ENCODE data around the gene MEX3D. TPM values are rescaled to one million over a fixed set of nuclear protein-coding genes. Genes with fewer than 3 reads are reported as not detected.
"Not testable (repeated sequence)": the region's sequence is repeated elsewhere in the genome, so short reads cannot be mapped to it uniquely, and the experiment has no call there.

MEX3D gene
- polyA plus RNA-seq, 4 donors: 4.1 to 14.8 (median 8.7) TPM

DNA sequence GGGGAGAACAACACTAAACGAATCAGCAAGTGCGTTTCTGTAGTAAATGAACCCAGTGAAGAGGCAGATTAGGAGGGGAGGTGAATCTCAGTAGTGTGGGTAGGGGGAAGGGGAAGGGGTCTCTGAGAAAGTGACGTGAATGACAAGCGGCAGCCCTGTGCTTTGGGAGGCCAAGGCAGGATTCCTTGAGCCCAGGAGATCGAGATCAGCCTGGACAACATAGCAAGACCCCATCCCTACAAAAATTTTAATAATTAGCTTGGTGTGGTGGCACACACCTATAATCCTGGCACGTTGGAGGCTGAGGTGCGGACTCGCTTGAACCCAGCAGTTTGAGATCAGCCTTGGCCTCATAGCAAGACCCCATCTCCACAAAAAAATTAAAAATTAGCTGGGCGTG, 36.1 kb downstream of the MEX3D start:
- FAIRE-seq (no peak), DNase-seq (no peak)
- Histone ChIP-seq H3K4me1 (ENCODE audit: control insufficient read depth in 3 of 3, insufficient read depth in 2 of 3, low read depth in 1 of 3, low read length in 2 of 3) (no peaks in the 10 kb centered on the region), H3K9me3 (ENCODE audit: control insufficient read depth in 2 of 2, insufficient read depth in 1 of 2, low read depth in 1 of 2, low read length in 1 of 2) (no peaks in the 10 kb centered on the region), H3K27me3 (ENCODE audit: control insufficient read depth in 3 of 3, insufficient read depth in 3 of 3, low read length in 3 of 3) (peaks cover 0 to 3% (median under 1%) of the 10 kb centered on the region in 3 donors), H3K36me3 (ENCODE audit: control insufficient read depth in 3 of 3, insufficient read depth in 2 of 3, low read depth in 1 of 3, low read length in 3 of 3) (no peaks in the 10 kb centered on the region), H3K27ac (ENCODE audit: low read depth in 1 of 3, low read length in 2 of 3) (no peak overlapping the region), H3K4me3 (ENCODE audit: low read depth in 1 of 3, low read length in 3 of 3) (no peak overlapping the region)
- WGBS, 3 donors: 85 to 87% (median 87%) methylated on average over 9 of the region's 9 CpGs

DNA sequence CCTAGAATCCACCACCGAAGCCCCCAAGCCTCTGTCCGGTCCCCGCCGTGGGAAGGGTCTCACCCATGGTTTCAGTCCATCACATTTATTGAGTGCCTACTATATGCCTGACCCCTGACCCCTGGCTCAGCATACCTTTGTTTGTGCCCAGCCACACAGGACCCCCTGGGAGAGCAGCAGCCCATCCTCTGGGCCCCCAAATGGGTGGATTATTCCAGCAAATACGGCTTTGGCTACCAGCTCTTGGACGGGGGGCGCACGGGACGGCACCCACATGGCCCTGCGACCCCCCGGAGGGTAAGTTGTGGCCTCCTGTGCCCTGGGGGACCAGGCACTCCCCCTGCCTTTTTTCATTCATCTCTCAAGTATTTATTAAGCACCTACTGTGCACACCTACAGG, 36.5 kb downstream of the MEX3D start:
- H3K4me3 ChIP-seq (ENCODE audit: low read depth in 1 of 3, low read length in 3 of 3): no peak overlapping the region
- H3K36me3 ChIP-seq (ENCODE audit: control insufficient read depth in 3 of 3, insufficient read depth in 2 of 3, low read depth in 1 of 3, low read length in 3 of 3): no peaks in the 10 kb centered on the region
- no peak for DNase-seq
- WGBS, 3 donors: 83 to 85% (median 83%) methylated on average over 7 to 11 of the region's 11 CpGs
- H3K4me1 ChIP-seq (ENCODE audit: control insufficient read depth in 3 of 3, insufficient read depth in 2 of 3, low read depth in 1 of 3, low read length in 2 of 3): no peaks in the 10 kb centered on the region
- no peaks in the 10 kb centered on the region for H3K9me3 ChIP-seq (ENCODE audit: control insufficient read depth in 2 of 2, insufficient read depth in 1 of 2, low read depth in 1 of 2, low read length in 1 of 2)
- no peak for FAIRE-seq
- H3K27ac ChIP-seq (ENCODE audit: low read depth in 1 of 3, low read length in 2 of 3): no peak overlapping the region
- H3K27me3 ChIP-seq (ENCODE audit: control insufficient read depth in 3 of 3, insufficient read depth in 3 of 3, low read length in 3 of 3): peaks cover 0 to 5% (median 5%) of the 10 kb centered on the region in 3 donors

DNA sequence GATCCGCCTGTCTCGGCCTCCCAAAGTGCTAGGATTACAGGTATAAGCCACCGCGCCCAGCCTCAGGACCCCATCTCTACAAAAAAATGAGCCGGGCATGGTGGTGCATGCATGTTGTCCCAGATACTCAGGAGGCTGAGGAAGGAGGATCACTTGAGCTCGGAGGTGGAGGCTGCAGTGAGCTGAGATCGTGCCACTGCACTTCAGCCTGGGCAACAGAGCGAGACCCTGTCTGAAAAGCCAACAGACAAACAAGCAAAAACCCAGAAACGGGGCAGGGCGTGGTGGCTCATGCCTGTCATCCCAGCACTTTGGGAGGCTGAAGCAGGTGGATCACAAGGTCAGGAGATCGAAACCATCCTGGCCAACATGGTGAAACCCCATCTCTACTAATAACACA, 37.3 kb downstream of the MEX3D start:
- not testable (repeated sequence) for H3K4me1 ChIP-seq (ENCODE audit: control insufficient read depth in 3 of 3, insufficient read depth in 2 of 3, low read depth in 1 of 3, low read length in 2 of 3); FAIRE-seq; H3K4me3 ChIP-seq (ENCODE audit: low read depth in 1 of 3, low read length in 3 of 3); H3K27ac ChIP-seq (ENCODE audit: low read depth in 1 of 3, low read length in 2 of 3); H3K9me3 ChIP-seq (ENCODE audit: control insufficient read depth in 2 of 2, insufficient read depth in 1 of 2, low read depth in 1 of 2, low read length in 1 of 2); DNase-seq; H3K36me3 ChIP-seq (ENCODE audit: control insufficient read depth in 3 of 3, insufficient read depth in 2 of 3, low read depth in 1 of 3, low read length in 3 of 3)
- peaks cover 4 to 12% (median 10%) of the 10 kb centered on the region in 3 donors for H3K27me3 ChIP-seq (ENCODE audit: control insufficient read depth in 3 of 3, insufficient read depth in 3 of 3, low read length in 3 of 3)
- whole genome bisulfite sequencing, 3 donors: 86 to 91% (median 87%) methylated on average over 11 of the region's 11 CpGs

DNA sequence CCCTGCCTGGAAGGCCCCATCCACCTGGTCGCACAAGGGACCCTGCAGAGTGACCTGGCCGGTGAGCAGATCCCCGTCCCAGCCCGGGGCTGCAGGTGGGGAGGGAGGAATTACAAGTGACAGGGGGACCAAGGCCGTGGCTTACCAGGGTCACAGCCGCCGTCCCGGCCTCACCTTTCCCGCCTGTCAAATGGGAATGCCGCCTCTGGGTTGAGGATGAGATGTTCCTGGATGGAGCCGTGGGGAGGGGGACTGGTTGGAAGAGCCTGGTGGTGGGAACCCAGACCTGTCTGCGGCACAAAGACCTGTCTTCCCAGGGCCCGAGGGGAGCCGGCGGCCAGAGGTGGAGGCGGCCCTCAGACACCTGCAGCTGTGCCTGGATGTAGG, 38.7 kb downstream of the MEX3D start:
- Histone ChIP-seq H3K4me1 (ENCODE audit: control insufficient read depth in 3 of 3, insufficient read depth in 2 of 3, low read depth in 1 of 3, low read length in 2 of 3) (no peaks in the 10 kb centered on the region), H3K27ac (ENCODE audit: low read depth in 1 of 3, low read length in 2 of 3) (no peak overlapping the region), H3K27me3 (ENCODE audit: control insufficient read depth in 3 of 3, insufficient read depth in 3 of 3, low read length in 3 of 3) (peaks cover 17 to 27% (median 20%) of the 10 kb centered on the region in 3 donors), H3K36me3 (ENCODE audit: control insufficient read depth in 3 of 3, insufficient read depth in 2 of 3, low read depth in 1 of 3, low read length in 3 of 3) (no peaks in the 10 kb centered on the region), H3K4me3 (ENCODE audit: low read depth in 1 of 3, low read length in 3 of 3) (no peak overlapping the region), H3K9me3 (ENCODE audit: control insufficient read depth in 2 of 2, insufficient read depth in 1 of 2, low read depth in 1 of 2, low read length in 1 of 2) (no peaks in the 10 kb centered on the region)
- DNase-seq (no peak), FAIRE-seq (no peak)
- 80 to 83% (median 82%) methylated on average over 16 of the region's 16 CpGs for WGBS, 3 donors

DNA sequence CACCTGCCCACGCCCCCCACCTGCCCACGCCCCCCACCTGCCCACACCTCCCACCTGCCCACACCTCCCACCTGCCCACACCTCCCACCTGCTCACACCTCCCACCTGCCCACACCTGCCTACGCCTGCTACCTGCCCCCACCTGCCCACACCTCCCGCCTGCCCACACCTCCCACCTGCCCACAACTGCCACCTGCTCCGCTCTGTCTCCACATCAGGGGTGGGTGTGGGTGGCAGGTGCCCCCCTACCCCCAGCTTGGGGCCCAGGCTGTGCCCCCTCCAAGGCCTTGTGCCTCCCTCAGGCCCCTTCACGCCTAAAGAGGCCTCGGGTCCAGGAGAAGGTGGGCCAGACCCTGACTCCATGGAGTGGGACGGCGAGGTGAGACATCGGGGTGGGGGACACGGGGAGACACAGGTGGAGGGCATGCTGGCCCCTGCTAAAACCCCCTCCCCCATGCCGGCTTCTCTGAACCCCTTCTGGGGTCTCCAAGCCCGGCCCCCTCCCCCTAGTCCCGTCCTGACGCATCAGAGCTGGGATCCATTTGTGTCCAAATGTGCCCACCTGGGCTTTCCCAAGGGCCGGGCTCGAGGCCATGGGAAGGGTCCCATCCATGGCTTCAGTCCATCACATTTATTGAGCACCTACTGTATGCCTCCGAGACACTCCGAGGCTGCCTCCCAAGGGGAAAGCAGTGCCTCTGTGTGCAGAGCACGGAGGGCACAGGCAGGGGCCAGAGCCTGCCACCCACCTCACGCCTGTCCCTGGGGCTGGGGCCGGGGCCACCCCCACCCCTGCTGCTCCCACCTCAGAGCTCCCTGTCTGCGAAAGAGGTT, 39.3 kb downstream of the MEX3D start:
- DNase-seq (no peak), FAIRE-seq (no peak)
- H3K9me3 ChIP-seq (ENCODE audit: control insufficient read depth in 2 of 2, insufficient read depth in 1 of 2, low read depth in 1 of 2, low read length in 1 of 2): no peaks in the 10 kb centered on the region
- H3K27ac ChIP-seq (ENCODE audit: low read depth in 1 of 3, low read length in 2 of 3): no peak overlapping the region
- no peaks in the 10 kb centered on the region for H3K4me1 ChIP-seq (ENCODE audit: control insufficient read depth in 3 of 3, insufficient read depth in 2 of 3, low read depth in 1 of 3, low read length in 2 of 3)
- H3K4me3 ChIP-seq (ENCODE audit: low read depth in 1 of 3, low read length in 3 of 3): no peak overlapping the region
- WGBS, 3 donors: 77 to 80% (median 77%) methylated on average over 18 to 23 of the region's 23 CpGs
- H3K27me3 ChIP-seq (ENCODE audit: control insufficient read depth in 3 of 3, insufficient read depth in 3 of 3, low read length in 3 of 3): peaks cover 19 to 29% (median 24%) of the 10 kb centered on the region in 3 donors
- H3K36me3 ChIP-seq (ENCODE audit: control insufficient read depth in 3 of 3, insufficient read depth in 2 of 3, low read depth in 1 of 3, low read length in 3 of 3): no peaks in the 10 kb centered on the region

DNA sequence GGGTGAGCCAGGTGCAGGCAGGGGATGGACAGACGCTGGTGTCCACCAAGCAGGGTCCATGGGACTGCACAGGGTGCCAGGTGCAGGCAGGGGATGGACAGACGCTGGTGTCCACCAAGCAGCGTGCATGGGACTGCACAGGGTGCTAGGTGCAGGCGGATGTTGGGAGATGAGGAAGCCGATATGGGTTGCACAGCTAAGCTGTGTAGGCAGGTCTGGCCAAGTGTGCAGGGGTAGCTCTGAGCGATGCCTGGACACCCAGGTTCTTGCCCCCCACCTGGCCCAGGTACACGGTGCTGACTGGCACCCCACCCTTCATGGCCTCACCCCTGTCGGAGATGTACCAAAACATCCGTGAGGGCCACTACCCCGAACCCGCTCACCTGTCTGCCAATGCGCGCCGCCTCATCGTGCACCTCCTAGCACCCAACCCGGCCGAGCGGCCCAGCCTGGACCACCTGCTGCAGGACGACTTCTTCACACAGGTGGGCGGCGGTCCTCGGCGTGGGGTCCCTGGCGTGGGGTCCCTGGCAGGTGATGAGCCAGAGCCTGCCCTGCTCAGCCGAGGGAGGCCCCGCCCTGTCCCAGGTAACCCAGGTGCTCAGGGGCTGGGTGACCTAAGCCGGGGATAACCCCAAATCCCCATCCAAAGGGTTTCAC, 40.3 kb downstream of the MEX3D start:
- peaks cover 26 to 38% (median 29%) of the 10 kb centered on the region in 3 donors for H3K27me3 ChIP-seq (ENCODE audit: control insufficient read depth in 3 of 3, insufficient read depth in 3 of 3, low read length in 3 of 3)
- no peak overlapping the region for H3K4me3 ChIP-seq (ENCODE audit: low read depth in 1 of 3, low read length in 3 of 3)
- H3K9me3 ChIP-seq (ENCODE audit: control insufficient read depth in 2 of 2, insufficient read depth in 1 of 2, low read depth in 1 of 2, low read length in 1 of 2): no peaks in the 10 kb centered on the region
- H3K27ac ChIP-seq (ENCODE audit: low read depth in 1 of 3, low read length in 2 of 3): no peak overlapping the region
- H3K36me3 ChIP-seq (ENCODE audit: control insufficient read depth in 3 of 3, insufficient read depth in 2 of 3, low read depth in 1 of 3, low read length in 3 of 3): no peaks in the 10 kb centered on the region
- DNase-seq: no peak
- 61 to 81% (median 62%) methylated on average over 27 of the region's 27 CpGs for WGBS, 3 donors
- FAIRE-seq: no peak
- H3K4me1 ChIP-seq (ENCODE audit: control insufficient read depth in 3 of 3, insufficient read depth in 2 of 3, low read depth in 1 of 3, low read length in 2 of 3): no peaks in the 10 kb centered on the region

DNA sequence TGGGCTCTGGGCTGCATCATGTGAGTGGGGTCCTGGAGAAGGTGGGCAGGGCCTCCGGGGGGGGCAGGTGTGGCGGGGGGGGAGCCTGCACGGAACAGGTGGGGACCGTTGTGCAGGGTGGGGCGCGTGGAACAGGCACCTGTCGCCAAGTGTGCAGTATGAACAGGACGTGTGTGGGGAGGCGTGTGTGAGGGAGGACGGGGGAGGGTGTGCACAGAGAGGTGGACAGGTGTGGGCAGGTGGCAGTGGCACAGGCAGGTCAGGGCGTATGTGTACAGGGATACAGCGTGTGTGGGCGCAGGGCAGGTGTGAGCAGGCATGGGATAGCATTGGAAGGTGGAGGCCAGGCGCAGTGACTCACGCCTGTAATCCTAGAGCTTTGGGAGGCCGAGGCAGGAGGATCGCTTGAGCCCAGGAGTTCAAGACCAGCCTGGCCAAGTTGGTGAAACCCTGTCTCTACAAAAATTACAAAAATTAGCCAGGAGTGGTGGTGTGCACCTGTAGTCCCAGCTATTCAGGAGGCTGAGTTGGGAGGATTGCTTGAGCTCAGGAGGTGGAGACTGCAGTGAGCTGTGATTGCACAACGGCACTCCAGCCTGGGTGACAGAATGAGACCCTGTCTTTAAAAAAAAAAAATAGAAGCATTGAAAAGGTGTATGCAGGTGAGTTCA, 41.0 kb downstream of the MEX3D start:
- H3K9me3 ChIP-seq (ENCODE audit: control insufficient read depth in 2 of 2, insufficient read depth in 1 of 2, low read depth in 1 of 2, low read length in 1 of 2): no peaks in the 10 kb centered on the region
- DNase-seq: no peak
- no peaks in the 10 kb centered on the region for H3K36me3 ChIP-seq (ENCODE audit: control insufficient read depth in 3 of 3, insufficient read depth in 2 of 3, low read depth in 1 of 3, low read length in 3 of 3)
- H3K4me3 ChIP-seq (ENCODE audit: low read depth in 1 of 3, low read length in 3 of 3): no peak overlapping the region
- H3K27me3 ChIP-seq (ENCODE audit: control insufficient read depth in 3 of 3, insufficient read depth in 3 of 3, low read length in 3 of 3): peaks cover 26 to 41% (median 29%) of the 10 kb centered on the region in 3 donors
- WGBS, 3 donors: 32 to 70% (median 48%) methylated on average over 17 to 18 of the region's 18 CpGs
- no peak for FAIRE-seq
- H3K27ac ChIP-seq (ENCODE audit: low read depth in 1 of 3, low read length in 2 of 3): no peak overlapping the region
- H3K4me1 ChIP-seq (ENCODE audit: control insufficient read depth in 3 of 3, insufficient read depth in 2 of 3, low read depth in 1 of 3, low read length in 2 of 3): no peaks in the 10 kb centered on the region

DNA sequence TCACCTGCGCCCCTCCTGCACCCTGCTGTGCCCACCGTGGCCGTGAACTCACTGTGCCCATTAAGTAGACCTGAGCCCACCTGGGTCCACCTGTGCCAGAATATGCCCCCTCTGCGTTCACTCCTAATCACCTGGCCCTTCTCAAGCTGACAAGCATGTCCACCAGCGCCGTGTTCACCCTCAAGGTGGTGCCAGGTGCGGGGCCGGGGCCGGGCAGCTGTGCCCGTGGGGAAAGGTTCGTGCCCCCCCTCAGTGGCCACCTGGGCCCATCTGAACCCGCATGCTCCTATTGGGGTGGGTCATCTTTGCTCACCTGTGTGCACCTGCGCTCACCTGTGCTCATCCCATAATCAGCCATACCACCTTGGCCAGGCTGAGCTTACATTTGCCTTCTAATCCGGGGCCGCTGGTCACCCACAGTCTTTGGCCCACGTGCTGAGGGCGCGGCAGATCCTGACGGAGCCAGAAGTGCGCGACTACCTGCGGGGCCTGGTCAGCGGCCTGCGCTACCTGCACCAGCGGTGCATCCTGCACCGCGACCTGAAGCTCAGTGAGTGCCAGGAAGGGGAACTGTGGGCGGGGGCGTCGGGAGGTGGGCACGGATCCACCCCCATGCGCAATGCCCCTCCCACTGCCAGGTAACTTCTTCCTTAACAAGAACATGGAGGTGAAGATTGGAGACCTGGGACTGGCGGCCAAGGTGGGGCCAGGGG, 41.9 kb downstream of the MEX3D start:
- peaks cover 28 to 46% (median 29%) of the 10 kb centered on the region in 3 donors for H3K27me3 ChIP-seq (ENCODE audit: control insufficient read depth in 3 of 3, insufficient read depth in 3 of 3, low read length in 3 of 3)
- no peak overlapping the region for H3K27ac ChIP-seq (ENCODE audit: low read depth in 1 of 3, low read length in 2 of 3)
- H3K9me3 ChIP-seq (ENCODE audit: control insufficient read depth in 2 of 2, insufficient read depth in 1 of 2, low read depth in 1 of 2, low read length in 1 of 2): no peaks in the 10 kb centered on the region
- 60 to 79% (median 70%) methylated on average over 32 to 33 of the region's 33 CpGs for WGBS, 3 donors
- no peak overlapping the region for H3K4me3 ChIP-seq (ENCODE audit: low read depth in 1 of 3, low read length in 3 of 3)
- H3K36me3 ChIP-seq (ENCODE audit: control insufficient read depth in 3 of 3, insufficient read depth in 2 of 3, low read depth in 1 of 3, low read length in 3 of 3): no peaks in the 10 kb centered on the region
- FAIRE-seq (no peak), DNase-seq (no peak)
- no peaks in the 10 kb centered on the region for H3K4me1 ChIP-seq (ENCODE audit: control insufficient read depth in 3 of 3, insufficient read depth in 2 of 3, low read depth in 1 of 3, low read length in 2 of 3)
